GM12892 (cell line): ENCODE measurements around the gene SPATA31C2.

Experiments used
- POLR2AphosphoS5 ChIP-seq: IDR thresholded peaks from 2 replicates; pipeline ENCODE4 v1.6.1; 2011; ENCODE audit warnings: low read depth, low read length, control low read depth
- TAF1 ChIP-seq: IDR thresholded peaks from 2 replicates; pipeline ENCODE4 v1.6.1; 2011; ENCODE audit warnings: low read depth, mild to moderate bottlenecking, control low read depth, low read length, borderline replicate concordance

- TF ChIP-seq POLR2AphosphoS5 = no peak
- no peak for TF ChIP-seq TAF1
Observed at GRCh38 chr9:88187631-88188030, 49.4 kb upstream of the SPATA31C2 start.
